GM18508 (cell line): ENCODE measurements around the gene SRPX.

ENCODE experiments used
- ATAC-seq: cut with Tn5 transposase; IDR thresholded peaks from one replicate; pipeline ENCODE4 v1.9.1; 2021; ENCODE audit warnings: moderate number of reproducible peaks; ENCODE audit not compliant: insufficient read depth, unreplicated experiment

Gene SRPX

GRCh38 chrX:38099688-38100087, 121.0 kb downstream of the SRPX start:
- no peak for ATAC-seq
